ENCODE data around the gene RERG. TPM values are rescaled to one million over a fixed set of nuclear protein-coding genes. Genes with fewer than 3 reads are reported as not detected.

RERG gene
- total and polyA plus RNA-seq, 2 of the 4 experiments (the other 2 are of a cell fraction): not detected

DNA sequence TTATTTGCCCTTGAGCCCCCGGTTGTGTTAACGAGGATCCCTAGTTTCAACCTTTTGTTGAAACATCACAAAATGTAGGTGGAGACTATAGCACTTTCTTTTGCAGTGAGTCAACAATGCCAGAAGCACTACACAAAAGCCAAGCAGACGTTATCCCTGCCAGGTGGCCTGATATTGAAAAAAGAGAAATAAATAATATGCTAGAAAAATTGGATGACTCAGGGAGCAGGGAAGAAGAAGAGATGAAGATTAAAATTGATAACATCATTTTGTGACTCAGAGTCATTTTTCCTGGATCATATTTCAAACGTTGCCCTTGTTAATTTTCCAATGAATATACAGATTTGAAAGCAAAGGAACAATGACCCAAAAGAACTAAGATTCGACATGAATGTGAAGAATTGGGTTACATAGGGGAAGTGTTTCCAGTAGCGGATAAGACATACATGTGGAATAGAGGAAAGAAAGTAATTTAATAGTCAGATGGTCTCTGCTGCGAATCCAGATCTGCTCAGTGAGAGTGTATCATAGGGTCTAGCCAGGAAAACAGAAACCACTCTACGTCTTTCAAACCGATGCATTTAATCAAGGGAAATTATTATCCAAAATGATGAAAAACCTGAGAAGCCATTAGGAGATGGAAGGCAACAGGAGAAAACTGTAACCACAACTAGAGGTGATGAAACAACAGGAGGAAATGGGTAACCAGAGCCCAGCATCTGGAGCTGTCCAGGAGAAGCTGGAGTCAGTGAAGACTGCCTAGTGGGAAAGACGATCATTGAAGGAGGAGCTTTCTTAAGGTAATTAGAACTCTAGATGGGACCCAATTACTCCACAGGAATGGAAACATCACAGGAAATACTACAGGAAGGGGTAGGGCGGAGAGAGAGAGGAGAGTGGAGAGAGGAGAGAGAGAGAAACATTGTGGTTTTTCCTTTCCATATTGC is 57.9 kb downstream of the RERG start:
- Histone ChIP-seq H3K4me1 (ENCODE audit: control insufficient read depth, insufficient read depth, low read length) (no peaks in the 10 kb centered on the region), H3K9me1 (ENCODE audit: insufficient read depth, low read length) (no peaks in the 10 kb centered on the region), H4K5ac (ENCODE audit: low read depth, low read length) (no peak overlapping the region), H4K20me1 (ENCODE audit: insufficient read depth, low read length) (no peaks in the 10 kb centered on the region), H2AFZ (replicated peaks; ENCODE audit: low read length, poor library complexity) (no peak overlapping the region), H2BK20ac (ENCODE audit: low read depth, low read length) (no peak overlapping the region), H2AK5ac (ENCODE audit: low read depth, low read length) (no peak overlapping the region), H3K9me3 (ENCODE audit: control insufficient read depth, insufficient read depth, low read length) (no peaks in the 10 kb centered on the region), H3K27me3 (ENCODE audit: control insufficient read depth, insufficient read depth, low read length) (no peaks in the 10 kb centered on the region), H3K23ac (ENCODE audit: low read depth, low read length) (no peak overlapping the region), H3K79me1 (ENCODE audit: low read depth in 1 of 2, low read length in 2 of 2) (no peaks in the 10 kb centered on the region), H3K4me2 (ENCODE audit: low read depth, low read length) (no peak overlapping the region), H2BK5ac (ENCODE audit: low read depth, low read length, poor library complexity, severe bottlenecking) (no peak overlapping the region), H3K27ac (ENCODE audit: insufficient read depth, low read length) (no peak overlapping the region), H2BK120ac (ENCODE audit: low read depth, low read length) (no peak overlapping the region), H4K8ac (ENCODE audit: low read depth in 2 of 2, low read length in 2 of 2) (no peak overlapping the region), H3K18ac (ENCODE audit: low read depth, low read length) (no peak overlapping the region), H3K36me3 (ENCODE audit: control insufficient read depth, insufficient read depth, low read length) (no peaks in the 10 kb centered on the region), H3K9ac (ENCODE audit: low read depth, low read length) (no peak overlapping the region), H3K4me3 (ENCODE audit: insufficient read depth, low read depth, low read length) (no peak overlapping the region), H3K4ac (ENCODE audit: low read depth, low read length) (no peak overlapping the region), H2BK15ac (ENCODE audit: low read depth, low read length) (no peak overlapping the region), H2AK9ac (replicated peaks; ENCODE audit: low read depth, low read length, poor library complexity) (no peak overlapping the region), H3K14ac (replicated peaks; ENCODE audit: low read depth, low read length) (no peak overlapping the region), H4K91ac (ENCODE audit: insufficient read depth, low read depth, low read length) (no peak overlapping the region), H3K56ac (ENCODE audit: extremely low read depth, insufficient read depth, low read length) (no peak overlapping the region)
- ChIA-PET POLR2A (ENCODE audit: unreplicated experiment) (no interaction called here), CTCF (interaction anchor here (0.7 kb wide), 1 partner anchor 37 kb away, joined by 3 read pairs; no protein-coding TSS in a partner anchor)
- dilution Hi-C loops (cut with HindIII; ENCODE audit: low sequenced_read_pairs, unreplicated experiment): no loop called here
- DNase-seq (no peak), ATAC-seq (ENCODE audit: low read depth) (no peak)
- intact Hi-C loops (cut with micrococcal nuclease): no loop called here
- in situ Hi-C loops (cut with MboI; ENCODE audit: low sequenced_read_pairs): no loop called here
- WGBS, 2 experiments (ENCODE audit: extremely low coverage in 2 of 2, insufficient read length in 1 of 2): no CpG with 5 or more reads among the region's 11 CpGs
- no peak for TF ChIP-seq FOS (IDR thresholded peaks at IDR 0.05; ENCODE audit: low read depth, low read length)
- no peak for TF ChIP-seq SMC3 (IDR thresholded peaks at IDR 0.05; ENCODE audit: low read depth, low read length)
- no peak for TF ChIP-seq MAFK (IDR thresholded peaks at IDR 0.05; ENCODE audit: low read depth, low read length)
- no peak for TF ChIP-seq NFE2L2 (IDR thresholded peaks at IDR 0.05; ENCODE audit: low read depth, low read length)
- no peak for TF ChIP-seq USF2 (IDR thresholded peaks at IDR 0.05; ENCODE audit: low read depth, low read length)
- no peak for TF ChIP-seq CHD1 (IDR thresholded peaks at IDR 0.05; ENCODE audit: low read depth, low read length)
- no peak for TF ChIP-seq CEBPB (IDR thresholded peaks at IDR 0.05; ENCODE audit: low read depth, low read length)
- BruUV-seq (replicated peaks): no TSS peak

Measured in IMR-90 (cell line).